IMR-90 (cell line): ENCODE results near the gene ZCCHC13. TPM values are rescaled to one million over a fixed set of nuclear protein-coding genes. Genes with fewer than 3 reads are reported as not detected.

Experiments used
- ATAC-seq: fragments of 200-7000 bp; cut with Tn5 transposase; 2 replicates; pipeline ENCODE4 v1.9.1; 2020; ENCODE audit warnings: low read depth, mild to moderate bottlenecking, moderate library complexity
- BruUV-seq: library from RNA; stranded (reverse); fragments of 400-500 nt; replicated peaks from 2 replicates; lab custom pipeline; 2021; lab: Mats Ljungman, UMichigan
- CTCF ChIA-PET: fragments of 300-600 bp; formaldehyde crosslinking; extraction: SDS; loops from one replicate; lab custom pipeline; 2021; ENCODE audit warnings: antibody characterized with exemption; lab: Yijun Ruan, JAX
- POLR2A ChIA-PET: fragments of 300-600 bp; sonication (Branson Sonifier 250); formaldehyde crosslinking; loops from one replicate; lab custom pipeline; 2022; ENCODE audit warnings: antibody characterized with exemption; ENCODE audit not compliant: unreplicated experiment; lab: Charles Lee
- DNase-seq: peaks from one replicate; pipeline ENCODE4 v3.0.0; 2013
- H2AFZ ChIP-seq: replicated peaks from 2 replicates; pipeline ENCODE3; 2013; ENCODE audit warnings: low read length, mild to moderate bottlenecking; ENCODE audit not compliant: poor library complexity
- H2AK5ac ChIP-seq: 2 replicates; pipeline ENCODE4 v1.6.1; 2013; ENCODE audit warnings: low read depth, low read length, inconsistent platforms
- H2AK9ac ChIP-seq: replicated peaks from 2 replicates; pipeline ENCODE3; 2013; ENCODE audit warnings: mild to moderate bottlenecking, low read depth, low read length, moderate library complexity; ENCODE audit not compliant: poor library complexity
- H2BK120ac ChIP-seq: 2 replicates; pipeline ENCODE4 v1.6.1; 2013; ENCODE audit warnings: low read depth, low read length, inconsistent platforms
- H2BK15ac ChIP-seq: 3 replicates; pipeline ENCODE4 v1.6.1; 2013; ENCODE audit warnings: low read depth, low read length, inconsistent platforms
- H2BK20ac ChIP-seq: 2 replicates; pipeline ENCODE4 v1.6.1; 2013; ENCODE audit warnings: low read depth, mild to moderate bottlenecking, inconsistent platforms, low read length, moderate library complexity
- H2BK5ac ChIP-seq: 2 replicates; pipeline ENCODE4 v1.6.1; 2013; ENCODE audit warnings: mild to moderate bottlenecking, low read depth, low read length, inconsistent platforms; ENCODE audit not compliant: poor library complexity, severe bottlenecking
- H3K14ac ChIP-seq: replicated peaks from 2 replicates; pipeline ENCODE4 v1.6.1; 2013; ENCODE audit warnings: low read depth, low read length, inconsistent platforms
- H3K18ac ChIP-seq: 2 replicates; pipeline ENCODE4 v1.6.1; 2013; ENCODE audit warnings: low read depth, low read length, control low read depth
- H3K23ac ChIP-seq: 2 replicates; pipeline ENCODE4 v1.6.1; 2013; ENCODE audit warnings: low read depth, low read length, inconsistent platforms
- H3K27ac ChIP-seq: 2 replicates; pipeline ENCODE4 v1.5.1; 2013; ENCODE audit warnings: mild to moderate bottlenecking, control low read depth, low read length; ENCODE audit not compliant: insufficient read depth
- H3K27me3 ChIP-seq: 2 replicates; pipeline ENCODE4 v1.6.1; 2013; ENCODE audit warnings: low read length; ENCODE audit not compliant: control insufficient read depth, insufficient read depth
- H3K36me3 ChIP-seq: 2 replicates; pipeline ENCODE4 v1.6.1; 2013; ENCODE audit warnings: low read length, mixed read lengths; ENCODE audit not compliant: control insufficient read depth, insufficient read depth
- H3K4ac ChIP-seq: 2 replicates; pipeline ENCODE4 v1.6.1; 2013; ENCODE audit warnings: low read depth, low read length, inconsistent platforms
- H3K4me1 ChIP-seq: 2 replicates; pipeline ENCODE4 v1.6.1; 2013; ENCODE audit warnings: low read length, mixed read lengths; ENCODE audit not compliant: control insufficient read depth, insufficient read depth
- H3K4me2 ChIP-seq: 2 replicates; pipeline ENCODE4 v1.6.1; 2013; ENCODE audit warnings: low read depth, mild to moderate bottlenecking, control low read depth, low read length, moderate library complexity
- H3K4me3 ChIP-seq: 2 replicates; pipeline ENCODE4 v1.5.1; 2013; ENCODE audit warnings: low read depth, mild to moderate bottlenecking, control low read depth, low read length, moderate library complexity; ENCODE audit not compliant: insufficient read depth
- H3K56ac ChIP-seq: 2 replicates; pipeline ENCODE4 v1.6.1; 2013; ENCODE audit warnings: low read length, inconsistent platforms; ENCODE audit not compliant: insufficient read depth; ENCODE audit errors: extremely low read depth
- H3K79me1 ChIP-seq, 2 experiments: 2 replicates each; pipeline ENCODE4 v1.6.1; 2013; ENCODE audit warnings: low read length in 2 of 2, inconsistent platforms in 1 of 2, low read depth in 1 of 2
- H3K9ac ChIP-seq: 2 replicates; pipeline ENCODE4 v1.6.1; 2013; ENCODE audit warnings: low read depth, low read length, control low read depth
- H3K9me1 ChIP-seq: 2 replicates; pipeline ENCODE4 v1.6.1; 2013; ENCODE audit warnings: low read length, inconsistent platforms; ENCODE audit not compliant: insufficient read depth
- H3K9me3 ChIP-seq: 2 replicates; pipeline ENCODE4 v1.6.1; 2013; ENCODE audit warnings: low read length; ENCODE audit not compliant: control insufficient read depth, insufficient read depth
- H4K20me1 ChIP-seq: 2 replicates; pipeline ENCODE4 v1.6.1; 2013; ENCODE audit warnings: low read length, inconsistent platforms; ENCODE audit not compliant: insufficient read depth
- H4K5ac ChIP-seq: 2 replicates; pipeline ENCODE4 v1.6.1; 2013; ENCODE audit warnings: mild to moderate bottlenecking, low read depth, low read length, control low read depth
- H4K8ac ChIP-seq, 2 experiments: 2 replicates each; pipeline ENCODE4 v1.6.1; 2013; ENCODE audit warnings: low read depth in 2 of 2, low read length in 2 of 2, control low read depth in 1 of 2, inconsistent platforms in 1 of 2
- H4K91ac ChIP-seq: 2 replicates; pipeline ENCODE4 v1.6.1; 2013; ENCODE audit warnings: low read depth, low read length, inconsistent platforms; ENCODE audit not compliant: insufficient read depth
- BHLHE40 ChIP-seq: fragments of 150-350 bp; IDR thresholded peaks from 2 replicates; pipeline ENCODE4 v1.6.1; 2016; ENCODE audit warnings: mild to moderate bottlenecking, low read depth, low read length
- CHD1 ChIP-seq: IDR thresholded peaks from 2 replicates; pipeline ENCODE4 v1.6.1; 2012; ENCODE audit warnings: low read depth, low read length, improper control_type of control experiment
- MXI1 ChIP-seq: IDR thresholded peaks from 2 replicates; pipeline ENCODE4 v1.6.1; 2012; ENCODE audit warnings: low read depth, mild to moderate bottlenecking, low read length, moderate library complexity, borderline replicate concordance
- RAD21 ChIP-seq: IDR thresholded peaks from 2 replicates; pipeline ENCODE4 v1.6.1; 2012; ENCODE audit warnings: low read length, improper control_type of control experiment
- RCOR1 ChIP-seq: IDR thresholded peaks from 2 replicates; pipeline ENCODE4 v1.6.1; 2012; ENCODE audit warnings: mild to moderate bottlenecking, low read length, improper control_type of control experiment; ENCODE audit not compliant: insufficient replicate concordance
- SMC3 ChIP-seq: fragments of 150-350 bp; IDR thresholded peaks from 2 replicates; pipeline ENCODE4 v1.6.1; 2016; ENCODE audit warnings: low read depth, mild to moderate bottlenecking, antibody characterized with exemption, low read length, moderate library complexity
- WGBS, 2 experiments: methylation state at CpG; one replicate each; pipeline versions ENCODE4 v1.1.5 to v1.1.7; 2013; ENCODE audit warnings: missing lambda C conversion rate in 2 of 2; ENCODE audit not compliant: insufficient read length in 1 of 2; ENCODE audit errors: extremely low coverage in 2 of 2; 5-methylcytosine and 5-hydroxymethylcytosine counted together
- dilution Hi-C: fragments of 300-500 bp; cut with HindIII; formaldehyde crosslinking; loops from one replicate; pipeline ENCODE4 v1.14.3; 2018; ENCODE audit warnings: low sequenced_read_pairs; ENCODE audit not compliant: unreplicated experiment
- in situ Hi-C: fragments of 300-500 bp; cut with MboI; formaldehyde crosslinking; loops from 3 replicates; pipeline ENCODE4 v1.14.3; 2019; ENCODE audit warnings: low sequenced_read_pairs, inconsistent platforms, mixed read lengths
- intact Hi-C: fragments of 100-400 bp; cut with micrococcal nuclease; formaldehyde crosslinking; loops from 2 replicates; pipeline ENCODE4 v1.10.0; 2022
- polyA plus RNA-seq, 3 experiments: library from polyadenylated mRNA; depleted of rRNA; stranded (reverse); fragments of >200 nt; gene quantifications; 2 replicates each; pipeline ENCODE4 v1.2.3, GENCODE V29; 2012; ENCODE audit warnings: low replicate concordance in 1 of 3
- total RNA-seq: library from RNA; depleted of rRNA; stranded (reverse); fragments of >200 nt; gene quantifications from 2 replicates; pipeline ENCODE4 v1.2.3, GENCODE V29; 2012
- TF ChIP-seq, protein P1 (sequence below): conservative IDR thresholded peaks from 2 replicates; pipeline ENCODE4 v1.5.1; 2012; ENCODE audit warnings: mild to moderate bottlenecking, low read depth, low read length, improper control_type of control experiment
- TF ChIP-seq, protein P2 (sequence below): fragments of 150-350 bp; IDR thresholded peaks from 2 replicates; pipeline ENCODE4 v1.6.1; 2017; ENCODE audit warnings: mild to moderate bottlenecking, antibody characterized with exemption, low read length, low read depth
- TF ChIP-seq, protein P3 (sequence below): fragments of 150-350 bp; IDR thresholded peaks from 2 replicates; pipeline ENCODE4 v1.6.1; 2016; ENCODE audit warnings: low read depth, mild to moderate bottlenecking, low read length, moderate library complexity, borderline replicate concordance

Gene ZCCHC13
- total and polyA plus RNA-seq, 2 of the 4 experiments (the other 2 are of a cell fraction): not detected

DNA sequence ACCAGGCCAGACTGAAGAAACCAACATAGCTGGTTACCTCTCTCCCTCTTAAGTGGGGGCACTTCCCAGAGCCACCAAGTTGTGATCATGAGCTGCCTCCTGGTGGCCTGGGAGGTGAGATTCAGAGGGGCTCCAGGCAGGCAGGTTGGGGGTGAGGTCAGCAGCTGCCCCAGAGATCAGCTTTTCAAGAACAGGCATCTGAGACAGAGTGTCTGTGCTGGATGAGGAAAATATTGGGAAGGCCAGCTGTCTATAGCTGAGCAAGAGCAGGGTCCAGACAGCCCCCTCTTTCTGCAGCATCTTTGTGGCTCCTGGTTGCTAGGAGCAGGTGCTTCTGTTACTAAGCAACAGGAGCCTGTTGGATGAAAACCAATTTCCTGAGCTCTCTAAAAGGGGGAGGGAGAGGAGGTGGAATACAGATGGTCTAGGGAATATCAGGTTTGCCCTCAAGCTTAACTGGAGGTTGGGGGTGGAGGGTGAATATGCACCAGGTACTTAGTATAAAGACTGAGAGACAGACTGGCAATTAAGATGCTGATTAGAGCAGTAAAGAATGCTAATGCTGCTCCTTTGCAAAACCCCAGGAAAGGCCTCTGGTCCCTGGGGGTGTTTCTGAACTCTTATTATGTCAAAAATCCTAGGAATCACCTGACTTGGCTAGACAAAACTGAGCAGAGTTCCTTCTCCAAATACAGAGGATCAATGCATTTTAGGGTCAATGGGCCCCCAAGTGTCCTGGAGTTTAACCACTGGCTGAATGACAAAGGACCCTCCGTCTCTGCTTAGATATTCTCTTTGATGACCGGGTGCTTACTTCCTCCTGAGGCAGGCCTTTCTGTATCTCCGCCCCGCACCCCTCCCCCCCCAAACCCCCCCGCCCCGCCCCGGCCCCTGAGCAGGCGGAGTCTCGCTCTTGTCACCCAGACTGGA is 21.4 kb downstream of the ZCCHC13 start:
- Histone ChIP-seq H2BK15ac (no peak overlapping the region), H2BK5ac (no peak overlapping the region), H3K4me1 (no peaks in the 10 kb centered on the region), H2BK120ac (no peak overlapping the region), H2AK9ac (no peak overlapping the region), H3K36me3 (no peaks in the 10 kb centered on the region), H3K9me3 (no peaks in the 10 kb centered on the region), H3K27ac (no peak overlapping the region), H3K14ac (no peak overlapping the region), H4K91ac (no peak overlapping the region), H4K5ac (no peak overlapping the region), H3K18ac (no peak overlapping the region), H3K4ac (no peak overlapping the region), H2AFZ (no peak overlapping the region), H4K20me1 (no peaks in the 10 kb centered on the region), H3K4me2 (no peak overlapping the region), H3K79me1 (no peaks in the 10 kb centered on the region), H3K23ac (no peak overlapping the region), H4K8ac (no peak overlapping the region), H2AK5ac (no peak overlapping the region), H3K27me3 (peaks cover 26% of the 10 kb centered on the region), H2BK20ac (no peak overlapping the region), H3K9ac (no peak overlapping the region), H3K56ac (no peak overlapping the region), H3K4me3 (no peak overlapping the region), H3K9me1 (no peaks in the 10 kb centered on the region)
- TF ChIP-seq, protein P1, sequence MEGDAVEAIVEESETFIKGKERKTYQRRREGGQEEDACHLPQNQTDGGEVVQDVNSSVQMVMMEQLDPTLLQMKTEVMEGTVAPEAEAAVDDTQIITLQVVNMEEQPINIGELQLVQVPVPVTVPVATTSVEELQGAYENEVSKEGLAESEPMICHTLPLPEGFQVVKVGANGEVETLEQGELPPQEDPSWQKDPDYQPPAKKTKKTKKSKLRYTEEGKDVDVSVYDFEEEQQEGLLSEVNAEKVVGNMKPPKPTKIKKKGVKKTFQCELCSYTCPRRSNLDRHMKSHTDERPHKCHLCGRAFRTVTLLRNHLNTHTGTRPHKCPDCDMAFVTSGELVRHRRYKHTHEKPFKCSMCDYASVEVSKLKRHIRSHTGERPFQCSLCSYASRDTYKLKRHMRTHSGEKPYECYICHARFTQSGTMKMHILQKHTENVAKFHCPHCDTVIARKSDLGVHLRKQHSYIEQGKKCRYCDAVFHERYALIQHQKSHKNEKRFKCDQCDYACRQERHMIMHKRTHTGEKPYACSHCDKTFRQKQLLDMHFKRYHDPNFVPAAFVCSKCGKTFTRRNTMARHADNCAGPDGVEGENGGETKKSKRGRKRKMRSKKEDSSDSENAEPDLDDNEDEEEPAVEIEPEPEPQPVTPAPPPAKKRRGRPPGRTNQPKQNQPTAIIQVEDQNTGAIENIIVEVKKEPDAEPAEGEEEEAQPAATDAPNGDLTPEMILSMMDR: no peak
- TF ChIP-seq, protein P2, sequence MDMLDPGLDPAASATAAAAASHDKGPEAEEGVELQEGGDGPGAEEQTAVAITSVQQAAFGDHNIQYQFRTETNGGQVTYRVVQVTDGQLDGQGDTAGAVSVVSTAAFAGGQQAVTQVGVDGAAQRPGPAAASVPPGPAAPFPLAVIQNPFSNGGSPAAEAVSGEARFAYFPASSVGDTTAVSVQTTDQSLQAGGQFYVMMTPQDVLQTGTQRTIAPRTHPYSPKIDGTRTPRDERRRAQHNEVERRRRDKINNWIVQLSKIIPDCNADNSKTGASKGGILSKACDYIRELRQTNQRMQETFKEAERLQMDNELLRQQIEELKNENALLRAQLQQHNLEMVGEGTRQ: no peak
- TF ChIP-seq, protein P3, sequence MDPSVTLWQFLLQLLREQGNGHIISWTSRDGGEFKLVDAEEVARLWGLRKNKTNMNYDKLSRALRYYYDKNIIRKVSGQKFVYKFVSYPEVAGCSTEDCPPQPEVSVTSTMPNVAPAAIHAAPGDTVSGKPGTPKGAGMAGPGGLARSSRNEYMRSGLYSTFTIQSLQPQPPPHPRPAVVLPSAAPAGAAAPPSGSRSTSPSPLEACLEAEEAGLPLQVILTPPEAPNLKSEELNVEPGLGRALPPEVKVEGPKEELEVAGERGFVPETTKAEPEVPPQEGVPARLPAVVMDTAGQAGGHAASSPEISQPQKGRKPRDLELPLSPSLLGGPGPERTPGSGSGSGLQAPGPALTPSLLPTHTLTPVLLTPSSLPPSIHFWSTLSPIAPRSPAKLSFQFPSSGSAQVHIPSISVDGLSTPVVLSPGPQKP: no peak
- no peak for TF ChIP-seq SMC3
- TF ChIP-seq RAD21: no peak
- no peak for TF ChIP-seq CHD1
- TF ChIP-seq MXI1: no peak
- TF ChIP-seq BHLHE40: no peak
- no peak for TF ChIP-seq RCOR1
- dilution Hi-C loops: no loop called here
- intact Hi-C loops: no loop called here
- in situ Hi-C loops: no loop called here
- WGBS, 2 experiments: no CpG with 5 or more reads among the region's 9 CpGs
- DNase-seq (no peak), ATAC-seq (no peak)
- ChIA-PET CTCF (no interaction called here), POLR2A (no interaction called here)
- BruUV-seq: no TSS peak
